Activated CD4-positive, alpha-beta T cell treated with anti-CD3 and anti-CD28 coated beads, Interleukin-2, amount 50 U/mL, for 16 hours (primary cell): ENCODE results near the gene NIPAL4.
"Not testable (repeated sequence)": the region's sequence is repeated elsewhere in the genome, so short reads cannot be mapped to it uniquely, and the experiment has no call there.

Source experiments
- DNase-seq: peaks from one replicate; pipeline ENCODE4 v3.0.0-alpha.2; 2020

Gene NIPAL4

GRCh38 chr5:157459715-157460599, at the start of gene NIPAL4:
NIPAL4 (plus strand) TSS chr5:157460213; CDS start chr5:157460321, 108 bp downstream.
- DNase-seq: peak; percentile 9

- DNase-seq: no peak
These were observed 44.2 kb upstream of the NIPAL4 start for GRCh38 chr5:157415838-157416237.

- not testable (repeated sequence) for DNase-seq
These were observed 40.5 kb upstream of the NIPAL4 start for GRCh38 chr5:157419521-157419920.

- DNase-seq: not testable (repeated sequence)
These were observed 30.1 kb upstream of the NIPAL4 start for GRCh38 chr5:157429920-157430319.

GRCh38 chr5:157431544-157432200, 28.3 kb upstream of the NIPAL4 start:
- peak; percentile 73 for DNase-seq

DNA sequence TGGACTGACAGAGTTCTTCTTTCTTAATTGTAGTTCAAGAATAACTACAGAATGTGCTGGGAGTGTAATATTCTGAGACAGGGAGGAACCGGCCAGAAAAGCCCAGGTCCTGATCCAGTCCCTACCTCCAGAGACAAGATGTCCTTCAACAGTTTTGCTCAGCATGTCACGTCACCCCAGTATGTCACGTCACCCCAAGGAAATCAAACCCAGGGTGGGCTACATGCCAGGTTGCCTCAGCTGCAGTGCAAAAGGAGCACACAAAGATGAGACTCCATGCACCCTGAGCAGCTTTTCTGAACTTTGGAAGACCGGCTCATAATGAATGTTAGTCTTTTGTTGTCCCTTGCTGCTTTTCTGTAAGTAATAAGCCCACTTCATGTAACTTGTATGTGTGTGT, 25.9 kb upstream of the NIPAL4 start:
- DNase-seq: no peak

- DNase-seq: no peak
These were observed 16.9 kb upstream of the NIPAL4 start for GRCh38 chr5:157443041-157443549.

GRCh38 chr5:157444224-157444623, 15.8 kb upstream of the NIPAL4 start:
- DNase-seq: no peak

DNA sequence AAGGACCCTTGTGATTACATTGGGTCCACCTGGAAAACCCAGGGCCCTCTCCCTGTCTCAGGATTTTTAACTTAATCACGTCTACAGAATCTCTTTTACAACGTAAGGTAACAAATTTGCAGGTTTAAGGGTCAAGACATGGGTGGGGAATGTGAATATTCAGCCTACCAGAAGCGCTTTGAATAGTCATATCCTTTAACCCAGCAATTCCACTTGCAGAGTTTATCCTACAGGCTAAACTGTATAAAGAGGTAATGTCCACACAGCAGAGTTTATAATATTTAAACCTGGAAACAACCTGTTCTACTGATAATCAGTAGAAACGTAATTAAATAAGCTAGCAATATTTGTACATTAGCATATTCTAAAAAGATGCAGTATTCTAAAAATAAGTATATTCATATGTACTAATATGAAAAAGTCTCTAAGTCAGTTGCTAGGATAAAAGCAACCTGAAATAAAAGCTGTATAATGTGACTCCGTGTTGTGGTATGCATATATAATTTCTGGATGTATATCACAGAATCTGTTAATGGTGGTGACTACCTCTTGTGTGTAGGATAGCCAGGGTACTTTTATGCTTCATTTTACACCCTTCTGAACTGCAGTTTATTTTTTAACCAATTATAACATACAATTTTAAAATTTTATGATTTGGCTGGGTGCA, 14.1 kb upstream of the NIPAL4 start:
- no peak for DNase-seq

DNA sequence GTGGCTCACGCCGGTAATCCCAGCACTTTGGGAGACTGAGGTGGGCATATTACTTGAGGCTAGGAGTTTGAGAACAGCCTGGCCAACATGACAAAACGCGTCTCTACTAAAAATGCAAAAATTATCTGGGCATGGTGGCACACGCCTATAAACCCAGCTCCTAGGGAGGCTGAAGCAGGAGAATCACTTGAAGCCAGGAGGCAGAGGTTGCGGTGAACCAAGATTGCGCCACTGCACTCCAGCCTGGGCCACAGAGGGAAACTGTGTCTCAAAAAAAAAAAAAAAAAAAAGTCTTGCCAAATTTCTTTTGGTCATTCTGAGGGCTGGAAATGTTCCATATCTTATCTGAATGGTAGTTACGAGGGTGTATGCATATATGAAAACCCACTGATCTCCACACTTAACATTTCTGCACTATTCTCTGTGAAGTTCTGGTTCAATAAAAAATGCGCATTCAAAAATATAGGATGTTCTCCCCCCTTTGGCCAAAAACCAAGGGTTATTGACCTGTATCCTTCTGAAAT, 13.5 kb upstream of the NIPAL4 start:
- DNase-seq: no peak

DNA sequence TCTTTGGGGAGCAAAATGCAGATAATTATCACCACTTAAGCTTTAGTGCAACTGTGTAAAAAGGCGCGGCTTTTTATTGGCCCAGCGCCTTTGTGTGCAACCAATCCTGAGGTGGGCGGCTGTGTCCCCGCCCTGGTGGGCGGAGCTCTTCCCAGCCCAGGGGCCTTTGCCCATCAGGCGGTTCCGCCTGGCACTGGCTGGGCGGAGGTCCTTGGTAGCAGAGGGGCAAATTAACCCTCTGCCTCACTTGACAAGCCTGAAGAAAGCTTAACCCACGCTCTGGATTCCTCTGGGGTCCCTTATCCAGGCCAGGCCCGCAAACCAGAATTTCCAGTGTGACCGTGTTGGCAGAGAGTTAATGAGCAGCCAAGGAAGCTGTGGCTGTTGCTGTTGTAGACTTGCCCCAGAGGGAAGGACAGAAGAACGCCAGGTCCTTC, 12.8 kb upstream of the NIPAL4 start:
- no peak for DNase-seq

GRCh38 chr5:157449011-157449723, 10.8 kb upstream of the NIPAL4 start:
- no peak for DNase-seq

DNA sequence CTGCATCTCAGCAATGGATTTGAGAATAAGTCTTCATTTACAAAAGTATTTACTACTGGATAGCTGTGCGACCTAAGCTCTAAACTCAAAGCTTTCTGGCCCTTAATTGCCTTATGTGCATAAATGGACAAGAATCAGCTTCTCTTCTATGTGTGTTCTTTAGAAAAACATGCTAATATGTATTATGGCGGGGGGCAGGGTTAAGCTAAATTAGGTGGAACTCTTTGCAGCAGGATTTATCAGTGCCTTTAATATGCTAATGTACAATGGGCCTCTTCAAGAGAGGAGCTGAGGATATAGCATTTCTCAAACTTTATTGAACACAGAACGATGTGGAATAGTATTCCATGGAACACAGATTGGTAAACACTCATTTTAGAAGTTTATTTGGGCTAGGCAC, 10.0 kb upstream of the NIPAL4 start:
- DNase-seq: no peak

DNA sequence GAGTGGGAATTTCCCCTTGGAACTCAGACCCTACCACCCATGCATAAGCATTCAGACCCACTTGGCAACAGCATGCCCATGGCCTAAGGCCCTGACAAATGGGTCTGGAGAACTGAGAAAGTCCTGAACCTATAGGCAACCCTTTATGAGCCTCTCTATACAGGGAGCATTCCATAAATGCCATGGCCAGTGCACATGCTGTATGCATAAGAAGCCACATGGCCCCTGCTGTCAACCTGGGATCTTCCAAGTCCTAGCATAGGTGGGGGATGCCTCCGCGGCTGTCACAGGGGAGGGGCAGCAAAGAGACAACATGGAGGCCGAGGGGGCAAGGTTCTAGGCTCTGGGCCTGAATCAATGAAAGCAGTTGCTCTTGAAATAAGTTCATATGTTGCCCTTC, 8.2 kb upstream of the NIPAL4 start:
- DNase-seq: no peak

GRCh38 chr5:157454273-157454672, 5.7 kb upstream of the NIPAL4 start:
- no peak for DNase-seq

DNA sequence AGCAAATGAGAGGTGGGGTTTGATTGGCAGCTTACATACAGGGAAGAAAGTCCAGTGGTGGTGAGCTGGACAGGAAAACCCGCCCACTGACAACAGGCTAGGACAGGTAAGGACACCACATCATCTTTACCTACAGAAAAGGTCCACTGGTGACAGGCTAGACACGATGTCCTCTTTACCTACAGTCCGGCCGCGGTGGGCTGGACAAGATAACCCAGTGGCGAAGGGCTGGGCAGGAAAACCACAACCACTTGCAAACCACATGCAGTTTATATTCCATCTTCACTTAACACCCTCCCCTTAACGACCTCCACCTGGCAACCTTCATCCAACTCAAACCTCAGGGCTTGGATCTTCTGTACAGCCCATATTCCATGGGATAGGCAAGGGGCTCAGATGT, 5.0 kb upstream of the NIPAL4 start:
- no peak for DNase-seq

DNA sequence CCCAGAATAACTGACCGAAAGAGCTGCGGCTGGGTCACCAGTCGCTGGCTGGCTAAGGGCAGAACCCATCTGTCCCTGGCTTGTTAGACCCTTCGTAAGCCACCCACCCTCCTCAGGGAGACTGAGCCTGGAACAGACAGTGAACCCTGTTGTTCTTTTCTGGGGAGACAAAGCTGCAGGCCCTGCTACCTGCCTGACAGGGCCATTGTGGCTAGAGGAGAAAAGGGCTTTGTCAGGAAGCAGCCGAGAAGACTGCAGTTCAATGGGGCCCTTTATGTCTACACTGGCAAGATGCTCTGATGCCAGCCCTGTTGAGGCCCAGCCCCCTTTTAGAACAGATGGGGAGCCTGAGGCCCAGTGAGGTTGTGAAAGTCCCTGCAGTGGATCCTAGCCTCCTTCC, 3.7 kb upstream of the NIPAL4 start:
- no peak for DNase-seq

- no peak for DNase-seq
These were observed 2.6 kb upstream of the NIPAL4 start for GRCh38 chr5:157457391-157457790.

- no peak for DNase-seq
These were observed 1.2 kb upstream of the NIPAL4 start for GRCh38 chr5:157458835-157459234.

GRCh38 chr5:157460921-157461792, 1.1 kb downstream of the NIPAL4 start:
- no peak for DNase-seq

DNA sequence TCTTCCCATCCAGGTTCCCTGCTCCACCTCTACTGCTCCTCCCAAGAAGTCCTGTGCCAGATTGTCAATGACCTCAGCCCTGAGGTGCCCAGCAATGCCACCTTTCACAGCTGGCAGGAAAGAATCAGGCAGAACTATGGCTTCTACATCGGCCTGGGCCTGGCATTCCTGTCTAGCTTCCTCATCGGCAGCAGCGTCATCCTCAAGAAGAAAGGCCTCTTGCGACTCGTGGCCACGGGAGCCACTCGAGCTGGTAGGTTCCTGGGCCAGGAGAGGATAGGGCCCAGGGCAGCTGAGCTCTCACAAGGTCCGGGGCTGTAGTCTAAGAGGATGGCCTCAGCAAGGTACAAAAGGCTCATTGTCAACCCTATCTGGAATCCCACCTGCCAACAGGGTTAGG, 3.1 kb downstream of the NIPAL4 start:
- no peak for DNase-seq
